Activated CD4-positive, alpha-beta memory T cell treated with anti-CD3 and anti-CD28 coated beads for 36 hours (primary cell): ENCODE data around the gene ABCB11. TPM values are rescaled to one million over a fixed set of nuclear protein-coding genes. Genes with fewer than 3 reads are reported as not detected.

Experiments used
- CTCF ChIA-PET: fragments of 350-600 bp; sonication (Branson Sonifier 250); formaldehyde crosslinking; loops from one replicate; lab custom pipeline; 2021; ENCODE audit warnings: antibody characterized with exemption, inconsistent platforms; lab: Charles Lee
- POLR2A ChIA-PET: fragments of 350-600 bp; sonication (Branson Sonifier 250); formaldehyde crosslinking; loops from one replicate; lab custom pipeline; 2021; ENCODE audit warnings: antibody characterized with exemption; lab: Charles Lee
- DNase-seq: peaks from one replicate; pipeline ENCODE4 v3.0.0-alpha.2; 2020
- H3K27ac Mint-ChIP-seq: one replicate; pipeline ENCODE4 v1.8.0; 2021; ENCODE audit warnings: mixed read lengths
- H3K27me3 Mint-ChIP-seq: one replicate; pipeline ENCODE4 v1.8.0; 2021; ENCODE audit warnings: mixed read lengths
- H3K36me3 Mint-ChIP-seq: one replicate; pipeline ENCODE4 v1.8.0; 2021; ENCODE audit warnings: mixed read lengths
- H3K4me1 Mint-ChIP-seq: one replicate; pipeline ENCODE4 v1.8.0; 2021; ENCODE audit warnings: low read depth, mixed read lengths
- H3K4me3 Mint-ChIP-seq: one replicate; pipeline ENCODE4 v1.8.0; 2021; ENCODE audit warnings: mild to moderate bottlenecking, mixed read lengths
- H3K9me3 Mint-ChIP-seq: one replicate; pipeline ENCODE4 v1.8.0; 2021; ENCODE audit warnings: mixed read lengths
- intact Hi-C: fragments of 100-400 bp; cut with micrococcal nuclease; formaldehyde crosslinking; loops from one replicate; pipeline ENCODE4 v1.15.1; 2023
- total RNA-seq, 2 experiments: library from RNA; stranded (reverse); gene quantifications; one replicate each; pipeline ENCODE4 v1.2.3, GENCODE V29; 2021

ABCB11 gene
- total RNA-seq, 2 experiments from 2014 or later, result not detected

GRCh38 chr2:168956392-168956791 lies 74.7 kb downstream of the ABCB11 start:
- CTCF ChIA-PET, result interaction anchor here (0.8 kb wide), 1 partner anchor 184 kb away, joined by 3 read pairs; no protein-coding TSS in a partner anchor
- Mint-ChIP-seq H3K27ac (no peak overlapping the region), H3K4me1 (peaks cover under 1% of the 10 kb centered on the region), H3K4me3 (no peak overlapping the region), H3K36me3 (peaks cover 6% of the 10 kb centered on the region), H3K27me3 (peaks cover 4% of the 10 kb centered on the region), H3K9me3 (peaks cover 19% of the 10 kb centered on the region)
- DNase-seq, result no peak
- intact Hi-C loops, result no loop called here
- POLR2A ChIA-PET, result no interaction called here

- Mint-ChIP-seq H3K27ac (no peak overlapping the region), H3K36me3 (peaks cover 6% of the 10 kb centered on the region), H3K4me1 (no peaks in the 10 kb centered on the region), H3K4me3 (no peak overlapping the region), H3K27me3 (peaks cover 4% of the 10 kb centered on the region), H3K9me3 (peaks cover 19% of the 10 kb centered on the region)
- ChIA-PET POLR2A (no interaction called here), CTCF (no interaction called here)
- intact Hi-C loops, result no loop called here
- no peak for DNase-seq
Measured at GRCh38 chr2:168955321-168955720, 75.8 kb downstream of the ABCB11 start.

- Mint-ChIP-seq H3K9me3 (peaks cover 21% of the 10 kb centered on the region), H3K27ac (no peak overlapping the region), H3K27me3 (peaks cover 4% of the 10 kb centered on the region), H3K4me3 (no peak overlapping the region), H3K4me1 (no peaks in the 10 kb centered on the region), H3K36me3 (peaks cover 6% of the 10 kb centered on the region)
- ChIA-PET POLR2A (no interaction called here), CTCF (no interaction called here)
- intact Hi-C loops, result no loop called here
- no peak for DNase-seq
Measured at GRCh38 chr2:168954256-168954655, 76.9 kb downstream of the ABCB11 start.

- peaks cover 6% of the 10 kb centered on the region for H3K36me3 Mint-ChIP-seq
- H3K27ac Mint-ChIP-seq, result no peak overlapping the region
- DNase-seq, result no peak
- peaks cover 21% of the 10 kb centered on the region for H3K9me3 Mint-ChIP-seq
- H3K4me1 Mint-ChIP-seq, result no peaks in the 10 kb centered on the region
- no peak overlapping the region for H3K4me3 Mint-ChIP-seq
- CTCF ChIA-PET, result no interaction called here
- POLR2A ChIA-PET, result no interaction called here
- peaks cover 4% of the 10 kb centered on the region for H3K27me3 Mint-ChIP-seq
- intact Hi-C loops, result no loop called here
Measured at GRCh38 chr2:168952424-168952823, 78.7 kb downstream of the ABCB11 start.

- CTCF ChIA-PET, result interaction anchor here (0.6 kb wide), 1 partner anchor 43 kb away, joined by 3 read pairs; no protein-coding TSS in a partner anchor
- Mint-ChIP-seq H3K27me3 (peaks cover 4% of the 10 kb centered on the region), H3K4me3 (no peak overlapping the region), H3K36me3 (peaks cover 6% of the 10 kb centered on the region), H3K9me3 (peaks cover 21% of the 10 kb centered on the region), H3K27ac (no peak overlapping the region), H3K4me1 (no peaks in the 10 kb centered on the region)
- POLR2A ChIA-PET, result no interaction called here
- intact Hi-C loops, result no loop called here
- DNase-seq, result no peak
Measured at GRCh38 chr2:168951871-168952270, 79.3 kb downstream of the ABCB11 start.

GRCh38 chr2:168949324-168949723 lies 81.8 kb downstream of the ABCB11 start:
- no peaks in the 10 kb centered on the region for H3K4me1 Mint-ChIP-seq
- H3K27ac Mint-ChIP-seq, result no peak overlapping the region
- no peak overlapping the region for H3K4me3 Mint-ChIP-seq
- peaks cover 20% of the 10 kb centered on the region for H3K9me3 Mint-ChIP-seq
- ChIA-PET POLR2A (no interaction called here), CTCF (interaction anchor here (0.5 to 3.0 kb wide), 12 partner anchors 9 to 1723 kb away, joined by 3 to 12 read pairs (median 4); no protein-coding TSS in a partner anchor)
- H3K36me3 Mint-ChIP-seq, result peaks cover 3% of the 10 kb centered on the region
- no peaks in the 10 kb centered on the region for H3K27me3 Mint-ChIP-seq
- no peak for DNase-seq
- intact Hi-C loops, result no loop called here

GRCh38 chr2:168948621-168949212 lies 82.4 kb downstream of the ABCB11 start:
- CTCF ChIA-PET, result interaction anchor here (0.5 to 3.0 kb wide), 12 partner anchors 8 to 1724 kb away, joined by 3 to 12 read pairs (median 4); no protein-coding TSS in a partner anchor
- Mint-ChIP-seq H3K9me3 (peaks cover 20% of the 10 kb centered on the region), H3K27ac (no peak overlapping the region), H3K4me3 (no peak overlapping the region), H3K4me1 (no peaks in the 10 kb centered on the region), H3K36me3 (peaks cover 3% of the 10 kb centered on the region), H3K27me3 (peaks cover 3% of the 10 kb centered on the region)
- POLR2A ChIA-PET, result no interaction called here
- intact Hi-C loops, result loop anchor here (1.0 kb wide), 1 partner anchor 184 kb away; no protein-coding TSS in a partner anchor
- peak; percentile 10 for DNase-seq

GRCh38 chr2:168945508-168945907 lies 85.6 kb downstream of the ABCB11 start:
- no peaks in the 10 kb centered on the region for H3K4me1 Mint-ChIP-seq
- CTCF ChIA-PET, result interaction anchor here (1.4 kb wide), 1 partner anchor 17 kb away, joined by 8 read pairs; no protein-coding TSS in a partner anchor
- peaks cover 2% of the 10 kb centered on the region for H3K9me3 Mint-ChIP-seq
- no peaks in the 10 kb centered on the region for H3K36me3 Mint-ChIP-seq
- POLR2A ChIA-PET, result no interaction called here
- no peak for DNase-seq
- intact Hi-C loops, result no loop called here
- H3K4me3 Mint-ChIP-seq, result no peak overlapping the region
- H3K27ac Mint-ChIP-seq, result no peak overlapping the region
- H3K27me3 Mint-ChIP-seq, result peaks cover 3% of the 10 kb centered on the region

GRCh38 chr2:168944065-168944464 lies 87.1 kb downstream of the ABCB11 start:
- DNase-seq, result no peak
- intact Hi-C loops, result no loop called here
- Mint-ChIP-seq H3K36me3 (no peaks in the 10 kb centered on the region), H3K27ac (no peak overlapping the region), H3K27me3 (peaks cover 3% of the 10 kb centered on the region), H3K9me3 (no peaks in the 10 kb centered on the region), H3K4me1 (peaks cover 4% of the 10 kb centered on the region), H3K4me3 (no peak overlapping the region)
- POLR2A ChIA-PET, result no interaction called here
- CTCF ChIA-PET, result no interaction called here

GRCh38 chr2:168941297-168941696 lies 89.8 kb downstream of the ABCB11 start:
- Mint-ChIP-seq H3K27ac (no peak overlapping the region), H3K36me3 (no peaks in the 10 kb centered on the region), H3K4me3 (no peak overlapping the region), H3K27me3 (peaks cover 3% of the 10 kb centered on the region), H3K4me1 (peaks cover 4% of the 10 kb centered on the region), H3K9me3 (no peaks in the 10 kb centered on the region)
- CTCF ChIA-PET, result interaction anchor here (0.7 to 1.8 kb wide), 2 partner anchors 8 to 115 kb away, joined by 3 to 8 read pairs; no protein-coding TSS in a partner anchor
- intact Hi-C loops, result no loop called here
- POLR2A ChIA-PET, result no interaction called here
- no peak for DNase-seq

- Mint-ChIP-seq H3K27me3 (peaks cover 8% of the 10 kb centered on the region), H3K36me3 (no peaks in the 10 kb centered on the region), H3K27ac (no peak overlapping the region), H3K4me1 (peaks cover 4% of the 10 kb centered on the region), H3K9me3 (no peaks in the 10 kb centered on the region), H3K4me3 (no peak overlapping the region)
- ChIA-PET POLR2A (no interaction called here), CTCF (interaction anchor here (1.1 to 1.8 kb wide), 2 partner anchors 9 to 192 kb away, joined by 3 to 8 read pairs; no protein-coding TSS in a partner anchor)
- intact Hi-C loops, result no loop called here
- DNase-seq, result no peak
Measured at GRCh38 chr2:168939918-168940317, 91.2 kb downstream of the ABCB11 start.

GRCh38 chr2:168939061-168939460 lies 92.1 kb downstream of the ABCB11 start:
- Mint-ChIP-seq H3K27me3 (peaks cover 7% of the 10 kb centered on the region), H3K9me3 (no peaks in the 10 kb centered on the region), H3K27ac (no peak overlapping the region), H3K4me1 (peaks cover 4% of the 10 kb centered on the region), H3K36me3 (no peaks in the 10 kb centered on the region), H3K4me3 (no peak overlapping the region)
- ChIA-PET POLR2A (no interaction called here), CTCF (no interaction called here)
- intact Hi-C loops, result no loop called here
- DNase-seq, result no peak
